ENCODE measurements around the gene NPVF.

- TF ChIP-seq SIN3A (conservative IDR thresholded peaks at IDR 0.05 in 1 of 2, IDR thresholded peaks at IDR 0.05 in 1 of 2; ENCODE audit: low read depth in 1 of 2, low read length in 2 of 2) (no peak), TAF1 (IDR thresholded peaks at IDR 0.05; ENCODE audit: low read depth, low read length) (no peak), NRF1 (IDR thresholded peaks at IDR 0.05; ENCODE audit: low read depth, low read length) (no peak), CREB1 (IDR thresholded peaks at IDR 0.05) (no peak)
Observed at GRCh38 chr7:25259487-25260243, 31.4 kb upstream of the NPVF start.

All from H1 (cell line).